Body of pancreas (tissue), 4 donors: ENCODE measurements around the gene NCOA3. TPM values are rescaled to one million over a fixed set of nuclear protein-coding genes. Genes with fewer than 3 reads are reported as not detected.

Experiments
- ATAC-seq: fragments of 150-250 bp; one replicate; pipeline ENCODE4 v1.9.1; 2016
- DNase-seq, 4 donors: peaks; one replicate each; pipeline ENCODE4 v3.0.0-alpha.2; 2019
- H3K27ac ChIP-seq, 4 donors: fragments of 200-600 bp; sonication (generic); 1 replicate in 3 of 4; 2 replicates in 1 of 4; pipeline versions ENCODE4 v1.5.1 to v1.6.1; 2016 to 2019; ENCODE audit warnings: mild to moderate bottlenecking in 1 of 4, mixed read lengths in 1 of 4, moderate library complexity in 1 of 4
- H3K27me3 ChIP-seq, 2 donors: fragments of 200-600 bp; sonication (generic); one replicate each; pipeline ENCODE4 v1.6.0; 2016; ENCODE audit warnings: mild to moderate bottlenecking in 1 of 2
- H3K36me3 ChIP-seq, 2 donors: fragments of 200-600 bp; sonication (generic); replicated peaks in 1 of 2; 2 replicates each; pipeline ENCODE4 v1.5.1; 2016; ENCODE audit warnings: low read depth in 2 of 2; ENCODE audit not compliant: insufficient read depth in 1 of 2
- H3K4me1 ChIP-seq: fragments of 200-600 bp; sonication (generic); one replicate; pipeline ENCODE4 v1.6.0; 2016
- H3K4me3 ChIP-seq, 2 donors: fragments of 200-600 bp; sonication (generic); 1 replicate in 1 of 2; 2 replicates in 1 of 2; pipeline ENCODE4 v1.5.1; 2016 to 2019
- H3K9me3 ChIP-seq, 3 donors: fragments of 200-600 bp; sonication (generic); 1 replicate in 2 of 3; 2 replicates in 1 of 3; pipeline ENCODE4 v1.5.1; 2016
- POLR2A ChIP-seq, 3 donors: fragments of 450-650 bp; IDR thresholded peaks; one replicate each; pipeline ENCODE4 v1.6.1; 2016; ENCODE audit warnings: antibody characterized with exemption in 3 of 3, mild to moderate bottlenecking in 2 of 3
- WGBS, 2 donors: methylation state at CpG; one replicate each; pipeline ENCODE4 v1.1.5; 2017; 5-methylcytosine and 5-hydroxymethylcytosine counted together
- intact Hi-C: fragments of 100-400 bp; cut with DNase I; formaldehyde crosslinking; loops from one replicate; pipeline ENCODE4 v1.15.1; 2023
- total RNA-seq, 2 donors: library from RNA; depleted of rRNA; stranded (reverse); fragments of >200 nt; gene quantifications; one replicate each; pipeline ENCODE4 v1.1.0, GENCODE V29; 2016
- TF ChIP-seq, protein P1 (sequence below), 7 experiments: fragments of 450-650 bp in 4 of 7; fragments of 200-600 bp in 3 of 7; sonication (generic) in 3 of 7; IDR thresholded peaks; one replicate each; pipeline ENCODE4 v1.5.1; 2016 to 2019; ENCODE audit warnings: antibody characterized with exemption in 7 of 7

NCOA3 gene
- total RNA-seq, 2 donors from 2014 or later, result 14.8 to 17.1 TPM

DNA sequence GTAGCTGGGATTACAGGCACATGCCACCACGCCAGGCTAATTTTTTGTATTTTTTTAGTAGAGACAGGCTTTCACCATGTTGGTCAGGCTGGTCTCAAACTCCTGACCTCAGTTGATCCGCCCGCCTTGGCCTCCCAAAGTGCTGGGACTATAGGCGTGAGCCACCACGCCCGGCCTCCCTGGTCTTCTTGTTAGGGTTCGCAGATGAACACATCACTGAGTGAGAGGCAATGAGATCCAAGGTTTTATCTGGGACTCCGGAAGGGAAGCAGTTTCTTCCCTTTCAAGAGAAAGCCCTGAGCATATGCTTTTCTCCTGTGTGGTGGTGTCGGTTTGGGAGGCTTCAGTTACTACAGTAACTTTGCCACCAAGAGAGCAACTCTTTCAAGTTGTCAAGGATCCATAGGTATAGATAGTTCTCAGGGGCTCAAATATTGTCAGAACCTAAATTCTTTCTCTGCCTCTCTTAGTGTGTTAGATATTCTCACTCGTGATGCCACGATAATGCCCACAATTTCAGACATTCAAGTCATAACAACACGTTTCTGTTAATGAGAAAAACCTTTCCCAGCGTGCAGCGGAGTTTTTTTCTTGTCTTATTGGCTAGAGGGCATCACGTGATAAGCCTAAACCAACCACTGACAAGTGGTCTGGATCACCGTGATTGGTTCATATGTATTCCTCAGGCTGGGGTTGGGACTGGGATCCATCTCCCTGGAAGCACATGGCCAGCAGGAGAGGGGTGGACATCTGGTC lies 36.2 kb upstream of the NCOA3 start:
- H3K4me3 ChIP-seq, result no peak overlapping the region
- no peak for ATAC-seq
- no peak for TF ChIP-seq POLR2A (IDR thresholded peaks at IDR 0.05)
- TF ChIP-seq, protein P1, sequence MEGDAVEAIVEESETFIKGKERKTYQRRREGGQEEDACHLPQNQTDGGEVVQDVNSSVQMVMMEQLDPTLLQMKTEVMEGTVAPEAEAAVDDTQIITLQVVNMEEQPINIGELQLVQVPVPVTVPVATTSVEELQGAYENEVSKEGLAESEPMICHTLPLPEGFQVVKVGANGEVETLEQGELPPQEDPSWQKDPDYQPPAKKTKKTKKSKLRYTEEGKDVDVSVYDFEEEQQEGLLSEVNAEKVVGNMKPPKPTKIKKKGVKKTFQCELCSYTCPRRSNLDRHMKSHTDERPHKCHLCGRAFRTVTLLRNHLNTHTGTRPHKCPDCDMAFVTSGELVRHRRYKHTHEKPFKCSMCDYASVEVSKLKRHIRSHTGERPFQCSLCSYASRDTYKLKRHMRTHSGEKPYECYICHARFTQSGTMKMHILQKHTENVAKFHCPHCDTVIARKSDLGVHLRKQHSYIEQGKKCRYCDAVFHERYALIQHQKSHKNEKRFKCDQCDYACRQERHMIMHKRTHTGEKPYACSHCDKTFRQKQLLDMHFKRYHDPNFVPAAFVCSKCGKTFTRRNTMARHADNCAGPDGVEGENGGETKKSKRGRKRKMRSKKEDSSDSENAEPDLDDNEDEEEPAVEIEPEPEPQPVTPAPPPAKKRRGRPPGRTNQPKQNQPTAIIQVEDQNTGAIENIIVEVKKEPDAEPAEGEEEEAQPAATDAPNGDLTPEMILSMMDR (IDR thresholded peaks at IDR 0.05), result no peak
- H3K27me3 ChIP-seq, result no peaks in the 10 kb centered on the region
- WGBS, 2 donors, result 87 to 91% methylated on average over 12 to 16 of the region's 16 CpGs
- H3K4me1 ChIP-seq, result peaks cover 24% of the 10 kb centered on the region
- H3K9me3 ChIP-seq, result no peaks in the 10 kb centered on the region
- DNase-seq, result no peak
- no peaks in the 10 kb centered on the region for H3K36me3 ChIP-seq
- intact Hi-C loops, result no loop called here
- no peak overlapping the region for H3K27ac ChIP-seq

DNA sequence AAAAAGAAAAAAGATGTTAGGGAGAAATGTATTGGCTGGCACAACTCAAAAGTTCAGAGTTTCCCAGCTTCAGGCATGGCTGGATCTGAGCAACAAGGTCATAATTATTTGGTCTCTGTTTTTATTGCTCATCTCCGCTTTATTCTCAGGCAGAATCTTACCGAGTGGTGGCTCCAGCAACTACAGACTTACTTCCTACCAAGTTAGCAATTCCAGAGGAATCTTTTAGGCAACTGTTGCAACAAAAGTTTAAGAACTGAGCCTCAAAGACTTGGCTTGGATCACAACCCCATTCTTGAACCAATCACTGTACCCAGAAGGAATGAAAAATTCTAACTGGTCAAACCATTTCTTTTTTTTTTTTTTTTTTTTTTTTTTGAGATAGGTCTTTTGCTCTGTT lies 35.5 kb upstream of the NCOA3 start:
- intact Hi-C loops, result no loop called here
- Histone ChIP-seq H3K27me3 (no peaks in the 10 kb centered on the region), H3K36me3 (no peaks in the 10 kb centered on the region), H3K4me1 (peaks cover 24% of the 10 kb centered on the region), H3K4me3 (no peak overlapping the region), H3K9me3 (no peaks in the 10 kb centered on the region), H3K27ac (no peak overlapping the region)
- TF ChIP-seq, protein P1 (IDR thresholded peaks at IDR 0.05), result no peak
- 98 to 100% methylated on average over 2 of the region's 2 CpGs for WGBS, 2 donors
- DNase-seq, result no peak
- ATAC-seq, result no peak

DNA sequence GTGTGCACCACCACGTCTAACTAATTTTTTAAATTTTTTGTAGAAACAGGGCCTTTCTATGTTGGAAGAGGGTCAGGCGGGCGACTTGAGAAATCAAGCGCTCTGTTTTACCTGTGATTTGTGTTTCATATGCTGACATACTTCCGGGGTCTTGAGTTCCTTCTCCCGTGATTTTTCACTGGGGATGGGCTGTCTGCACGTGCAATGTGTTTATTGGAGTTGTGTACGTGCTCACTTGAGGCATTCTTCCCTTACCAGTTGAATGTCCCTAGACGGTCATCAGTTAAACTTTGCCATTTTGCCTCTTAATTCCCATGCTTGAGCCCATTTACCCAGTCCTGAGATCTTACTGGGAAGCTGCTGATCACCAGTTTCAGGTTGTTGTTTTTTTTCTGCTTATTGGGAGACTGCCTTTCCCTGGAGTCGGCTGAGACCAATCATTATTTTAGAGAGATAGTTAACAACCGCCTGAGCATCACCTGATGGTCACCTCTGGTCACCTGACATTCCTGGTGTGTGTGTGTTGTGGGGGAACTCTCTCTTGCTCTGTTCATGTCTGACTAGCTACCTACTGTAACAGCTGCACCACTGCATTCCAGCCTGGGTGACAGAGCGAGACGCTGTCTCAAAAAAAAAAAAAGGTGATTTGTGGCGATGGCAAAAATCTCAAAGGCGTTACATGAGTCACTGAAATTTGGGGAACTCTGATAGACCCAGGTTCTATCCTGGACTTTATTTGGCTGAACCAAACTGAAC lies 34.8 kb upstream of the NCOA3 start:
- H3K4me1 ChIP-seq, result peaks cover 24% of the 10 kb centered on the region
- no peak overlapping the region for H3K27ac ChIP-seq
- no peak for TF ChIP-seq POLR2A (IDR thresholded peaks at IDR 0.05)
- TF ChIP-seq, protein P1 (IDR thresholded peaks at IDR 0.05), result no peak
- WGBS, 2 donors, result 88 to 89% methylated on average over 15 of the region's 15 CpGs
- H3K4me3 ChIP-seq, result no peak overlapping the region
- DNase-seq (no peak), ATAC-seq (no peak)
- H3K36me3 ChIP-seq, result no peaks in the 10 kb centered on the region
- H3K9me3 ChIP-seq, result no peaks in the 10 kb centered on the region
- intact Hi-C loops, result no loop called here
- H3K27me3 ChIP-seq, result no peaks in the 10 kb centered on the region

DNA sequence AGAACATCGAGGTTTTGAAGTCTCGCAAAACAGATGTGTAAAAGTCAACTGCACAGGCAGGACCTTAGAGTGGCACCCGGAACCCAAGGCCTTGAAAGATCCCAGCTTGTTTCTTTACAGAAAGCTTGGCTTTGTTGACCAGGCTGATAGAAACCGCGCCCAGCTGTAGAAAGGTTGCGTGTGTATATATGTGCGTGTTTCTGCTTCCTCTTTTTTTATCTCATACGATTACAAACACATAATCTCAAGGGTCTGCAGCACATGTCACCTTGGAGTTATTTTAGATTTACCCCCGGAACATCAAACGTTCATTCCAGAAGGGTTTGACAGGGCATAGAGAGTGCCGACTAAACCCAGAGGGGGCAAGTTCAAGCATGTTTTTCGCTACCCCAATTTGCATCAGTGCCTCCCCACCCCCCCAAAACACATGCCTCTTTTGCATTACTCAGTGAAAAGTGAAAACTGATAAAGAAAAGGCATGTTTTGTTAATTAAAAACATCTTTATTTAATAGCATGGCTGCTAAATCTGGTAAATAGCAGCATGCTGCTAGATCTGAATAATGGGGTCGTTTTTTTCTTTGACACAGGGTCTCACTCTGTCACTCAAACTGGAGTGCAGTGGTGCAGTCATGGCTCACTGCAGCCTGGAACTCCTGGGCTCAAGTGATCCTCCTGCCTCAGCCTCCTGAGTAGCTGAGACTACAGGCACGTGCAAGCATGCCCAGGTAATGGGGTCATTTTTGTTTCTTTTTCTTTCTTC lies 33.2 kb upstream of the NCOA3 start:
- Histone ChIP-seq H3K36me3 (no peaks in the 10 kb centered on the region), H3K27ac (no peak overlapping the region), H3K27me3 (no peaks in the 10 kb centered on the region), H3K4me3 (no peak overlapping the region), H3K4me1 (peaks cover 24% of the 10 kb centered on the region), H3K9me3 (no peaks in the 10 kb centered on the region)
- 34 to 38% methylated on average over 14 of the region's 14 CpGs for WGBS, 2 donors
- intact Hi-C loops, result no loop called here
- peak in 3 of 4 donors; percentile 19 to 46 (median 30) for DNase-seq
- no peak for ATAC-seq
- TF ChIP-seq, protein P1 (IDR thresholded peaks at IDR 0.05), result no peak
- no peak for TF ChIP-seq POLR2A (IDR thresholded peaks at IDR 0.05)
